GM12801 (cell line): Measurements from ENCODE around the gene PRRC2C.

Experiments used
- TF ChIP-seq, protein P1 (sequence below): IDR thresholded peaks from one replicate; pipeline ENCODE4 v1.5.1; 2011; ENCODE audit warnings: control low read depth; ENCODE audit not compliant: insufficient read length; ENCODE audit errors: extremely low read depth

Gene PRRC2C

GRCh38 chr1:171628225-171628624, 142.9 kb downstream of the PRRC2C start:
- TF ChIP-seq, protein P1, sequence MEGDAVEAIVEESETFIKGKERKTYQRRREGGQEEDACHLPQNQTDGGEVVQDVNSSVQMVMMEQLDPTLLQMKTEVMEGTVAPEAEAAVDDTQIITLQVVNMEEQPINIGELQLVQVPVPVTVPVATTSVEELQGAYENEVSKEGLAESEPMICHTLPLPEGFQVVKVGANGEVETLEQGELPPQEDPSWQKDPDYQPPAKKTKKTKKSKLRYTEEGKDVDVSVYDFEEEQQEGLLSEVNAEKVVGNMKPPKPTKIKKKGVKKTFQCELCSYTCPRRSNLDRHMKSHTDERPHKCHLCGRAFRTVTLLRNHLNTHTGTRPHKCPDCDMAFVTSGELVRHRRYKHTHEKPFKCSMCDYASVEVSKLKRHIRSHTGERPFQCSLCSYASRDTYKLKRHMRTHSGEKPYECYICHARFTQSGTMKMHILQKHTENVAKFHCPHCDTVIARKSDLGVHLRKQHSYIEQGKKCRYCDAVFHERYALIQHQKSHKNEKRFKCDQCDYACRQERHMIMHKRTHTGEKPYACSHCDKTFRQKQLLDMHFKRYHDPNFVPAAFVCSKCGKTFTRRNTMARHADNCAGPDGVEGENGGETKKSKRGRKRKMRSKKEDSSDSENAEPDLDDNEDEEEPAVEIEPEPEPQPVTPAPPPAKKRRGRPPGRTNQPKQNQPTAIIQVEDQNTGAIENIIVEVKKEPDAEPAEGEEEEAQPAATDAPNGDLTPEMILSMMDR, result no peak

DNA sequence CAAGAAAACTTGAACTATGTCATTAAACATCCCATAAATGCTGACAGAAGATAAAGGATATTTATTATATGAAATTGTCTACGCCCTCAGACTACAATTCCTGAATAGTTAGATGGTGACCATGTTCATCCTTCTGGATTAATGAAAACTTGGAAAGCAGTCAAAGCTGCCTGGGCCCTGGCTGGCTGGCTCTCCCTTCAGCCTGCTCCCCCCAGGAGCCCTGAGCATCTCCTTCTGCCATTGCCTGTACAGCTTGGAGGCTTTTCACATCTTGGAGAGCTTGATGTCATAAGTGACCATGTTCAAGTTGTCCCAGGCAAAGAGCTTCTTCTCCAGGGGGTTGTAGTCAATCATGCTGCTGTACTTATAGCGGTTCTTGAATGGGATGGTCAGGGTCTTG, 150.3 kb downstream of the PRRC2C start:
- TF ChIP-seq, protein P1, result no peak

DNA sequence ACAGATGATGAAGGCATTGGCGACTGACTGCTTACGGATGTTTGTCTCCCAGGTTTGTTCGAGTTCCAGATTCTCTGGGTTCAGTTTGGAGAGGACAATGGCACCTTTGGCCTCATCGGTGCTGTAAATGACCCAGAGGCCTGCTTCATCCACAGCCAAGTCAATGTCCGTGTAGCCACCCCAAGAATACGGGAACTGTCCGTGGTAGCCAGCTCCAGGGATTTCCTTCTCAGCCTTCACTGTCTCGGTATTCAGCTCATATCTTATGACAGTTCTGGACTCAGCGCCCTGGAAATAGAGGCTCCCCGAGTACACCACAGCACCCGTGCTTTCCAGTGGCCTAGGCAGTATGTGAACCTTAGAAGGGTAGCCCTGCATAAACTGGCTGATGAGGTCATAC, 150.8 kb downstream of the PRRC2C start:
- TF ChIP-seq, protein P1, result no peak

- TF ChIP-seq, protein P1, result no peak
Observed at GRCh38 chr1:171637928-171638576, 152.7 kb downstream of the PRRC2C start.

GRCh38 chr1:171640225-171640624, 154.9 kb downstream of the PRRC2C start:
- TF ChIP-seq, protein P1, result no peak

- TF ChIP-seq, protein P1, result no peak
Observed at GRCh38 chr1:171641076-171641864, 155.9 kb downstream of the PRRC2C start.

- TF ChIP-seq, protein P1, result no peak
Observed at GRCh38 chr1:171642197-171642596, 156.9 kb downstream of the PRRC2C start.
